GM13976 (cell line): ENCODE measurements around the gene DEFB131A.
"Not testable (repeated sequence)": the region's sequence is repeated elsewhere in the genome, so short reads cannot be mapped to it uniquely, and the experiment has no call there.

Experiments
- DNase-seq: peaks from one replicate; pipeline ENCODE4 v3.0.0; 2012; ENCODE audit warnings: low spot score
- in situ Hi-C: fragments of 300-500 bp; cut with MboI; formaldehyde crosslinking; loops from one replicate; pipeline ENCODE4 v1.12.0; 2022; ENCODE audit warnings: low sequenced_read_pairs, mixed read lengths, inconsistent platforms; ENCODE audit not compliant: unreplicated experiment
- TF ChIP-seq, protein P1 (sequence below): IDR thresholded peaks from 2 replicates; pipeline ENCODE4 v1.5.1; 2012; ENCODE audit warnings: borderline replicate concordance, mild to moderate bottlenecking; ENCODE audit not compliant: insufficient read depth; ENCODE audit errors: extremely low read depth, missing control alignments, control extremely low read depth

The DEFB131A gene

DNA sequence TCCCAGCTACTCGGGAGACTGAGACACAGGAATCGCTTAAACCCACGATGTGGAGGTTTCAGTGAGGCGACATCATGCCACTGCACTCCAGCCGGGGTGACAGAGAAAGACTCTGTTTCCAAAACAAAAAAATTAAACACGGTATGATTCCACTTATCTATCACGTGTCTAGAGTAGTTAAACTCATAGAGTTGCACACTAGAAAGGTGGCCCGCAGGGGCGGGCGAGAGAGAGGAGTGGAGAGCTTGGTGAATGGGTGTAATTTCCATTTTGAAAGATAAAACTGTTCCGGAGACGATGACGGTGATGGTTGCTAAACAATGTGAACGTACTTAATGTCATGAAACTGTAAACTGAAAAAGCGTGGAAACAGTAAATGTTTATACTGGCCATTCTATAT is 44.6 kb downstream of the DEFB131A start:
- in situ Hi-C loops, DNase-seq: not testable (repeated sequence)

DNA sequence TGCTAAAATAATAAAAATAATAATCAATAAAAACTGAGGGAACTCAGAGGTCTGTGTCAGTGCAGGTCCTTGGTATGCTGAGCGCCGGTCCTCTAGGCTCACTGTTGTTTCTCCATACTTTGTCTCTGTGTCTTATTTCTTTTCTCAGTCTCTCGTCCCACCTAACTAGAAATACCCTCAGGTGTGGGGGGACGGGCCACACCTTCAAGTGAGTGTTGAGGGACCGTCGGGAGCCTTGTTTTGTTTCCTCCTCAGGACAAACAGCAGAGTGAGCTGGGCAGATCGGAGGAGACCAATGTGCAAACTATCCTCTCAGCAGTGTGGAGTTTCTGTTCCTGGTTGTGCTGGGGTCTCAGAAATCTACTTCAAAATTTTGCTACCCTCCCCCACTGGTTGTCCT is 46.3 kb downstream of the DEFB131A start:
- in situ Hi-C loops, DNase-seq: not testable (repeated sequence)

- DNase-seq, in situ Hi-C loops: not testable (repeated sequence)
Observed at GRCh38 chr4:9490986-9491385, 46.8 kb downstream of the DEFB131A start.

GRCh38 chr4:9493589-9493988 is 49.4 kb downstream of the DEFB131A start:
- in situ Hi-C loops: not testable (repeated sequence)

DNA sequence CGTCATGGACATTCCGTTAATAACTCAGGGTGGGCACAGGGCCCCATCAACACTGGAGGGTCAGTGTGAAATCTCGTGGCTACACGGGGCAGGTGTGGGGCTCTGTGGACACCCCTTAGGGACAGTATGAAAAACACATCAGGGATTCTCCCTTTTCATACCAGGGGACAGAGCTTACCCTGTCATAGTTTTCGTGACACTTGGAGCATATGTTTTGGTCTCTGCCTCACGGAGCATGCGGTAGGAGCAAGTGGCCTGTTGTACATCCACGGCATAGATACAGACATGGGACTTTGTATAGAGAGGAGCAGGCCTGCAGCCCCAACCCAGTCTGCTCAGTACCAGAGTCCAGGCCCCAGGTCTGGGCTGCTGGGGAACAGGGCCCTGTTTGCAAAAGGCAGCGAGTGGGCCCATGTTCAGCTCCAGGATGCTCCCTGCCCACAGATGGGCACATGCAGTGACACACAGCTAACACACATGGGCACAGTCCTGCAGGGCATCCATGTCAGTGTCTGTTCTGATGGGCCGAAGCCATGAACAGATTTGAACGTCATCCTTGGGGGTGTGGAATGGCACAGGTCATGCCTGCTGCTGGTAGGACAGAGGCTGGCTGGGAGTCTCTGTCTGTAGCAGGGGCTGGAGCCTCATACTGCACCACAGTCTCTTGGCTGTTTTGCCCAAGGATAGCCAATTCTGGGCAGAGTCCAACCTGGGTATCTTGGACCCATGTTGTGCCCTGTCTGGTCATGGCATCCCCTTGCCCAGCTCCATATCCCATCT is 50.2 kb downstream of the DEFB131A start:
- DNase-seq, in situ Hi-C loops: not testable (repeated sequence)

More at GRCh38 chr4:9493589-9493988, 49.4 kb downstream of the DEFB131A start:
- DNase-seq: not testable (repeated sequence)

DNA sequence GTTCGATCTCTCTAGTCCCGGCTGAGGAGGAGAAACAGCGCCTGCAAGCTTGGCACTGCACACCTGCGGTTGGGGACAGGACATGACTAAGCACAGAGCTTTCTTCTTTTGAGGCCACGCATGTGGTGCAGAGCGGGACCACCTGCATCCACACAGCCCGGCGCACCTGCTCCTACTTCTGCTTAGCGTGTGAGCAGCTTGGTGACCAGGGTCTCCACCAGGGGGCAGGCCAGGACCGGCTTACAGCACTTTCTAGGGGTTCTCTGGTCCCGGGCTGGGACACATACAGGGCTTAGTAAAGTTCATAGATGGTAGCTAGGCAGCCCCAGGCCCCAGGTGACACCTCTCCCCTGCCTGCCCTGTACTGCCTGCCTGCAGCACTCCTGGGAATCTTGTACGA is 51.2 kb downstream of the DEFB131A start:
- TF ChIP-seq, protein P1, sequence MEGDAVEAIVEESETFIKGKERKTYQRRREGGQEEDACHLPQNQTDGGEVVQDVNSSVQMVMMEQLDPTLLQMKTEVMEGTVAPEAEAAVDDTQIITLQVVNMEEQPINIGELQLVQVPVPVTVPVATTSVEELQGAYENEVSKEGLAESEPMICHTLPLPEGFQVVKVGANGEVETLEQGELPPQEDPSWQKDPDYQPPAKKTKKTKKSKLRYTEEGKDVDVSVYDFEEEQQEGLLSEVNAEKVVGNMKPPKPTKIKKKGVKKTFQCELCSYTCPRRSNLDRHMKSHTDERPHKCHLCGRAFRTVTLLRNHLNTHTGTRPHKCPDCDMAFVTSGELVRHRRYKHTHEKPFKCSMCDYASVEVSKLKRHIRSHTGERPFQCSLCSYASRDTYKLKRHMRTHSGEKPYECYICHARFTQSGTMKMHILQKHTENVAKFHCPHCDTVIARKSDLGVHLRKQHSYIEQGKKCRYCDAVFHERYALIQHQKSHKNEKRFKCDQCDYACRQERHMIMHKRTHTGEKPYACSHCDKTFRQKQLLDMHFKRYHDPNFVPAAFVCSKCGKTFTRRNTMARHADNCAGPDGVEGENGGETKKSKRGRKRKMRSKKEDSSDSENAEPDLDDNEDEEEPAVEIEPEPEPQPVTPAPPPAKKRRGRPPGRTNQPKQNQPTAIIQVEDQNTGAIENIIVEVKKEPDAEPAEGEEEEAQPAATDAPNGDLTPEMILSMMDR: peak; percentile 11
- DNase-seq: peak; percentile 44
- in situ Hi-C loops: not testable (repeated sequence)

GRCh38 chr4:9497575-9498467 is 53.6 kb downstream of the DEFB131A start:
- DNase-seq, in situ Hi-C loops: not testable (repeated sequence)

- in situ Hi-C loops: not testable (repeated sequence)
Observed at GRCh38 chr4:9498468-9499040, 54.3 kb downstream of the DEFB131A start.

DNA sequence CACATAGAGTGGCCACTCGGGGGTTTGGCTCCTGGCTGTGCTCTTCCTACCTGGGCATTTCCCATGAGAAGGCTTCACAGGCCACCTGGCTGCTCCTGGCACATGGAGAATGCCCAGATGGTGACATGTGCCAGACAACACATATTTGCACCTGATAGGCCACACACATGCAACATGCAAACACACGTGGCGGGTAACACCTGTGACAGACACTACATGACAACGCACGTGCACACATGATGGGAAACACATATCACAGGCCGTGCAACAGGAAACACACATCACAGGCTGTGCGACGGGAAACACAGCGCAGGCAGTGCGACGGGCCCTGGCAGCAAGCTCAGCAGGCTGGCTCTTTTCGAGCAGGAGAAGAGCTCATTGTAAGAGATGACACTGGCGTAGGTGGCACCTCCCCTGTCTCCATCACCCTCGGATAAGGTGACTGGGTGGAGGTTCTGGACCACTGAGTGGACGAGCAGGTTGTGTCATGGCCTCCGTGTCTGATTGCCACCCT is 55.8 kb downstream of the DEFB131A start:
- in situ Hi-C loops: not testable (repeated sequence)

More at GRCh38 chr4:9498468-9499040, 54.3 kb downstream of the DEFB131A start:
- DNase-seq: not testable (repeated sequence)

More for the DNA sequence above, 55.8 kb downstream of the DEFB131A start:
- not testable (repeated sequence) for DNase-seq
